Gastrocnemius medialis (tissue), 4 donors: ENCODE results near the gene TMEM196. TPM values are rescaled to one million over a fixed set of nuclear protein-coding genes. Genes with fewer than 3 reads are reported as not detected.

Experiments
- ATAC-seq, 2 donors: fragments of 150-250 bp; one replicate each; pipeline ENCODE4 v1.9.1; 2016
- DNase-seq, 2 donors: peaks; one replicate each; pipeline ENCODE4 v3.0.0-alpha.2; 2019
- H3K27ac ChIP-seq, 4 donors: fragments of 200-600 bp; sonication (generic); 1 replicate in 1 of 4; 2 replicates in 3 of 4; pipeline ENCODE4 v1.5.1; 2016 to 2018; ENCODE audit warnings: mild to moderate bottlenecking in 2 of 4, moderate library complexity in 1 of 4
- H3K27me3 ChIP-seq, 3 donors: fragments of 200-600 bp; sonication (generic) in 2 of 3; 1 replicate in 1 of 3; 2 replicates in 2 of 3; pipeline versions ENCODE4 v1.5.1 to v1.6.0; 2016 to 2019; ENCODE audit warnings: mild to moderate bottlenecking in 1 of 3, moderate library complexity in 1 of 3
- H3K36me3 ChIP-seq, 2 donors: fragments of 200-600 bp; sonication (generic) in 1 of 2; one replicate each; pipeline ENCODE4 v1.5.1; 2017 to 2018
- H3K4me1 ChIP-seq, 2 donors: fragments of 200-600 bp; sonication (generic) in 1 of 2; one replicate each; pipeline ENCODE4 v1.5.1; 2016 to 2017; ENCODE audit warnings: mild to moderate bottlenecking in 2 of 2
- H3K4me3 ChIP-seq, 4 donors: fragments of 200-600 bp; sonication (generic) in 3 of 4; 1 replicate in 1 of 4; 2 replicates in 3 of 4; pipeline ENCODE4 v1.5.1; 2016 to 2019; ENCODE audit warnings: mild to moderate bottlenecking in 2 of 4
- H3K9me3 ChIP-seq, 3 donors: fragments of 200-600 bp; sonication (generic) in 2 of 3; 1 replicate in 1 of 3; 2 replicates in 2 of 3; pipeline ENCODE4 v1.5.1; 2016 to 2019
- POLR2A ChIP-seq, 2 donors: fragments of 450-650 bp; IDR thresholded peaks; one replicate each; pipeline ENCODE4 v1.6.1; 2017; ENCODE audit warnings: antibody characterized with exemption in 2 of 2, mild to moderate bottlenecking in 2 of 2, moderate library complexity in 2 of 2
- in situ Hi-C, 4 donors: fragments of 200-750 bp; cut with MboI; loops; one replicate each; pipeline versions ENCODE4 v1.15.0 to v1.8.0; 2017; ENCODE audit warnings: low sequenced_read_pairs in 4 of 4
- intact Hi-C: fragments of 100-400 bp; cut with DNase I; formaldehyde crosslinking; loops from one replicate; pipeline ENCODE4 v1.15.1; 2023; ENCODE audit warnings: low total_unique reads
- total RNA-seq, 4 donors: library from RNA; depleted of rRNA; stranded (reverse); fragments of >200 nt; gene quantifications; one replicate each; pipeline versions ENCODE4 v1.1.0 to v1.2.3, GENCODE V29; 2016
- TF ChIP-seq, protein P1 (sequence below), 5 experiments: fragments of 450-650 bp in 3 of 5; fragments of 200-600 bp in 2 of 5; sonication (generic) in 2 of 5; IDR thresholded peaks in 4 of 5; conservative IDR thresholded peaks in 1 of 5; 1 replicate in 4 of 5; 2 replicates in 1 of 5; pipeline ENCODE4 v1.5.1; 2016 to 2019; ENCODE audit warnings: antibody characterized with exemption in 5 of 5, mild to moderate bottlenecking in 3 of 5, moderate library complexity in 3 of 5

Gene TMEM196
- total RNA-seq, 4 donors from 2014 or later = not detected

DNA sequence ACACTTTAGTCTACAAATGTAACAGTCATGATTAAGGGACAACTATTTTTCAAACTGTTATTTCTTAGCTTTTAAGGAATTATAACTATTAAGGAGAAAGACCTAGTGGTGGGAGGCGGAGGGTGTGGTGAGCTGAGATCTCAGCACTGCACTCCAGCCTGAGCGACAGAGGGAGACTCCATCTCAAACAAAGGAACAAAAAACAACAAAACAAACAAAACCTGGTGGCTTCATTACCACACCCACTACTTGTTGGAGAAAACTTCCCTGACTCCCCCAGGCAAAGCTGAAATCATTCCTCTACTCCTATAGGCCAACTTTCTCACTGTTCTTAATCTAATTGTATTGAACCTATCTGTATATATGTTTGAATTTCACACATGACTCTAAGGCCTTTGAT is 67.8 kb downstream of the TMEM196 start:
- no peak for TF ChIP-seq POLR2A (IDR thresholded peaks at IDR 0.05)
- TF ChIP-seq, protein P1, sequence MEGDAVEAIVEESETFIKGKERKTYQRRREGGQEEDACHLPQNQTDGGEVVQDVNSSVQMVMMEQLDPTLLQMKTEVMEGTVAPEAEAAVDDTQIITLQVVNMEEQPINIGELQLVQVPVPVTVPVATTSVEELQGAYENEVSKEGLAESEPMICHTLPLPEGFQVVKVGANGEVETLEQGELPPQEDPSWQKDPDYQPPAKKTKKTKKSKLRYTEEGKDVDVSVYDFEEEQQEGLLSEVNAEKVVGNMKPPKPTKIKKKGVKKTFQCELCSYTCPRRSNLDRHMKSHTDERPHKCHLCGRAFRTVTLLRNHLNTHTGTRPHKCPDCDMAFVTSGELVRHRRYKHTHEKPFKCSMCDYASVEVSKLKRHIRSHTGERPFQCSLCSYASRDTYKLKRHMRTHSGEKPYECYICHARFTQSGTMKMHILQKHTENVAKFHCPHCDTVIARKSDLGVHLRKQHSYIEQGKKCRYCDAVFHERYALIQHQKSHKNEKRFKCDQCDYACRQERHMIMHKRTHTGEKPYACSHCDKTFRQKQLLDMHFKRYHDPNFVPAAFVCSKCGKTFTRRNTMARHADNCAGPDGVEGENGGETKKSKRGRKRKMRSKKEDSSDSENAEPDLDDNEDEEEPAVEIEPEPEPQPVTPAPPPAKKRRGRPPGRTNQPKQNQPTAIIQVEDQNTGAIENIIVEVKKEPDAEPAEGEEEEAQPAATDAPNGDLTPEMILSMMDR (IDR thresholded peaks at IDR 0.05 in 4 of 5, conservative IDR thresholded peaks at IDR 0.05 in 1 of 5) = no peak
- Histone ChIP-seq H3K4me3 (no peak overlapping the region), H3K36me3 (peaks cover 0 to 5% of the 10 kb centered on the region in 2 donors), H3K27me3 (no peaks in the 10 kb centered on the region), H3K27ac (no peak overlapping the region), H3K9me3 (no peaks in the 10 kb centered on the region), H3K4me1 (peaks cover 5 to 21% of the 10 kb centered on the region in 2 donors)
- in situ Hi-C loops (no loop called here), intact Hi-C loops (no loop called here)
- no peak for ATAC-seq
- no peak for DNase-seq

DNA sequence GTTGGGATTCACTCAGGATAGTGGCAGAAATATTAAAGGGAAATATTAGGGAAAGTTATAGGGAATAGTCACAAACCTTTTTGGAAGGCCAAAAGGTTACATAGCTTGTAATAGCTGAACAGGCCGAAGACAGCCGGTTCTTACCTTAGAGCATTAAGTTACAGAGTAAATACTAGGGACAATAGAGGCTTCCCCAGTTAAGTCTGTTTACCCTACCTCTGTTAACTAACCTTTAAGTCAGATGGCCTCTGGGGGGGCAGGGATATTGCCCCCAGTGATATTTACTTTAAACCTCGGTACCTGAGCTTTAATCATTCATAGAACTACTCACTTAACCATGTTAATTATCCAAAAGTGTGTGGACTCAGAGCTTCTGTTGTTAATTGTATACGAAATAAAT is 71.9 kb downstream of the TMEM196 start:
- Histone ChIP-seq H3K27me3 (no peaks in the 10 kb centered on the region), H3K4me1 (no peaks in the 10 kb centered on the region), H3K36me3 (peaks cover 0 to 17% of the 10 kb centered on the region in 2 donors), H3K9me3 (no peaks in the 10 kb centered on the region), H3K4me3 (no peak overlapping the region), H3K27ac (no peak overlapping the region)
- DNase-seq = no peak
- no peak for ATAC-seq
- intact Hi-C loops (no loop called here), in situ Hi-C loops (no loop called here)
- no peak for TF ChIP-seq POLR2A (IDR thresholded peaks at IDR 0.05)
- TF ChIP-seq, protein P1 (IDR thresholded peaks at IDR 0.05 in 4 of 5, conservative IDR thresholded peaks at IDR 0.05 in 1 of 5) = no peak

DNA sequence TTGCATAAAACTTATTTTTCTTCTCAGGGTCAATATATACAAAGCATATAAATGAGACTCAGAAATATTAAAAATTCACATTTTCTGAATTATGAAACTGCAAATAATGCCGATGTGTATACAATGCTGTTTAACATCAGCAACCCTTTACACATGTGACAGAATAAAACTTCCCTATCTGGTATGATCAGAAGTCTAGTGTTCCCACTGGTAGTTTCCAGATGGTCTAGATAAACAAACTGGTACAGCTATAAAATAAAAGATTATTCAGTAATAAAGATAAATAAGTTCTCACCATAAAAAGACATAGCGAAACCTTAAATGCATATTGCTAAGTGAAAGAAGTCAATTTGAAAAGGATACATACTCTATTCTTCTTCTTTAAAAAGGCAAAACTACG is 72.5 kb downstream of the TMEM196 start:
- DNase-seq = no peak
- H3K36me3 ChIP-seq = peaks cover 0 to 17% of the 10 kb centered on the region in 2 donors
- no peak for ATAC-seq
- H3K4me3 ChIP-seq = no peak overlapping the region
- H3K27ac ChIP-seq = no peak overlapping the region
- intact Hi-C loops = no loop called here
- H3K4me1 ChIP-seq = no peaks in the 10 kb centered on the region
- TF ChIP-seq POLR2A (IDR thresholded peaks at IDR 0.05) = no peak
- TF ChIP-seq, protein P1 (IDR thresholded peaks at IDR 0.05 in 4 of 5, conservative IDR thresholded peaks at IDR 0.05 in 1 of 5) = no peak
- in situ Hi-C loops = no loop called here
- H3K9me3 ChIP-seq = no peaks in the 10 kb centered on the region
- H3K27me3 ChIP-seq = no peaks in the 10 kb centered on the region

DNA sequence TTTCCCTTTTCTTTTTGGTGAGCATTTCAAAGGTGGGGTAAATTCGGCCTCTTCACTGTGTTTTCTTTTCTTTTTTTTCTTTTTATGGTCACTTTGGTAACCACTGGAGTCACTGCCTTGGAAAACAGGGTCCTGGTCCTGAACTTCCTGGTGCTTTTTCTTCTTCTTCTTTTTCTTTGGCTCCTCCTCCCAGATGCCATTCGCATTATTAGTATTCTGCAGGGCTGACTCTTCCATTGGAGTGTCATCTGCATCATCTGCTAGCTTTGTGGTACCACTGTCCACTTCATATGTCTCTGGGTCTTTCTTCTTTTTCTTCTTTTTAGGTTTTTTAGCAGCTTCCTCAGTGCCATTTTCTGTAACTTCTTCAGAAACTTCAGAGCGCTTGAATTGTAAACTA is 75.1 kb downstream of the TMEM196 start:
- Histone ChIP-seq H3K27ac (no peak overlapping the region), H3K4me1 (no peaks in the 10 kb centered on the region), H3K4me3 (no peak overlapping the region), H3K36me3 (peaks cover 0 to 13% of the 10 kb centered on the region in 2 donors), H3K27me3 (no peaks in the 10 kb centered on the region), H3K9me3 (no peaks in the 10 kb centered on the region)
- intact Hi-C loops = no loop called here
- DNase-seq = no peak
- TF ChIP-seq POLR2A (IDR thresholded peaks at IDR 0.05) = no peak
- TF ChIP-seq, protein P1 (IDR thresholded peaks at IDR 0.05 in 4 of 5, conservative IDR thresholded peaks at IDR 0.05 in 1 of 5) = no peak
- in situ Hi-C loops = no loop called here
- no peak for ATAC-seq

DNA sequence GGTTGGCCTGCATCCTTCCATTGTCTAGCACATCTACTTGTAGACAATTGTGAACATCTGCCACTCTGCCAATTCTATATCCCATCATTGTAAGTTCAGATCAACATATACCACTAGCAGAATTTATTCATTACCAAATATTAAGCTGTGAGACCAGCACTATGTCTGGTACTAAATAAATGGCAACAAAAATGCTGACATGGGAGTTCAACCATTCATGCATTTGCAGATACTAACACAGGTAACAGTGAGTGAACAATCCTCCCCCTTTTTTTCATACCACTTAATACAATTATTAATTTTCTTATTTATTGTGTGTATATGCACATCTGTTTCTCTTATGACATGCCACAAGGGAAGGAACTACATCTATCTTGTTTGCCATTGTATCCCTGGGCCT is 76.5 kb downstream of the TMEM196 start:
- no peaks in the 10 kb centered on the region for H3K9me3 ChIP-seq

More for the DNA sequence above, 76.5 kb downstream of the TMEM196 start:
- in situ Hi-C loops = no loop called here
- Histone ChIP-seq H3K36me3 (peaks cover 0 to 12% of the 10 kb centered on the region in 2 donors), H3K27ac (no peak overlapping the region), H3K4me3 (no peak overlapping the region), H3K27me3 (no peaks in the 10 kb centered on the region), H3K4me1 (no peaks in the 10 kb centered on the region)
- TF ChIP-seq POLR2A (IDR thresholded peaks at IDR 0.05) = no peak
- ATAC-seq = no peak
- intact Hi-C loops = no loop called here
- no peak for DNase-seq
